ENCODE data around the gene TAF9. TPM values are rescaled to one million over a fixed set of nuclear protein-coding genes. Genes with fewer than 3 reads are reported as not detected.

The TAF9 gene, protein sequence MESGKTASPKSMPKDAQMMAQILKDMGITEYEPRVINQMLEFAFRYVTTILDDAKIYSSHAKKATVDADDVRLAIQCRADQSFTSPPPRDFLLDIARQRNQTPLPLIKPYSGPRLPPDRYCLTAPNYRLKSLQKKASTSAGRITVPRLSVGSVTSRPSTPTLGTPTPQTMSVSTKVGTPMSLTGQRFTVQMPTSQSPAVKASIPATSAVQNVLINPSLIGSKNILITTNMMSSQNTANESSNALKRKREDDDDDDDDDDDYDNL
- total RNA-seq = 35.7 TPM
- long read RNA-seq, transcript TAF9-201 (3 exons, 1,283 nt) = major isoform, 47 of 50 reads
- long read RNA-seq, partial matches to known transcripts = 0 of 50 reads
- long read RNA-seq, other reads (novel, unspliced or antisense) = 0 of 50 reads

DNA sequence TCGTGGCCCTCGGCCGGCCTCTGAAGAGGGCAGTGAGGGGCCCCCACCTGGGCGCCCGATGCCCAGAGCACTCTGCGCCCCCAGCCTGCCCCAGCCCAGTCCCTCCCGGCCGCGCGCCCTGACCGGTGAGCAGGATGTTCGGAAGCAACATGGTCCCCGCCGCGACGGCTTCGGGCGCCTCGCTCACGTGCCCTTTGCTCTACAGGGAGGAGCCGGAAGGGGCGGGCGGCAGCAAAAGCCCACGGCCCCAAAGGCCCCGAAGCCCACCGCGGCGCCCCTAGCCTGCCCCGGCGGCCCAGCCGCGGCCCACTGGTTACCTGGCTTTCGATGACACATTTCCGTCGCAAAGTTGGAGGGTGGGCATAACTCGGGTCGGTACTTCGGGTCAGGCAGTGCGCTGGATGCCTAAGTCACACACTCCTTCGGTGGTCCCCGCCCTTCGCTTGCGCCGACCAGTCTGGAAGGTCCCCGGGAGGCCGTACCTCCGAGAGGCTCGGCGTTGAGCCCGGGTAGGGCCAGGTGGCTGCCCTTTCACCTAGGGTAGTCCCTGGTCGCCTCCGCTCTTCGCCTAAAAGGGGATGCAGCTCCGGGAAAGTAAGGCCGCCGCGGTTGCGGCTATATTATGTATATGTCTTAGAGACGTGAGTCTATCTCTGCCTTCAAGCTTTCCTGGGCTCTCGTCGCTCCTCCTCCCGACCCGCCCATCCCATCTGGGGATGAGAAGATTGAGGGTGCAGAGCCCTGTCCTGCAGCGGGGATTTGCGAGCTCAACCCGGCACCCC, at the start of gene TAF9, which contains the start of the genes AK6 and RAD17:
TSS of gene TAF9 (minus strand) at position 181 of the 782 bp plus-strand sequence. CDS start 3,783 bp downstream, outside the sequence.
TSS of gene AK6 (minus strand) at position 181 of the 782 bp plus-strand sequence. CDS start at position 151, 30 bp downstream.
TSS of gene RAD17 (plus strand) at position 479 of the 782 bp plus-strand sequence. CDS start 2,391 bp downstream, outside the sequence.
- H3K9me3 ChIP-seq = no peaks in the 10 kb centered on the region
- ATAC-seq (peak; percentile 99), DNase-seq (peak; percentile 96)
- peaks cover 31% of the 10 kb centered on the region for H3K4me1 ChIP-seq
- intact Hi-C loops (cut with DNase I) = no loop called here
- peaks cover 33% of the 10 kb centered on the region for H3K36me3 ChIP-seq
- H3K27me3 ChIP-seq (ENCODE audit: low read depth) = no peaks in the 10 kb centered on the region
- H3K4me3 ChIP-seq = peak within 1 kb of the TSS; percentile 87
- TF ChIP-seq CTCF (IDR thresholded peaks at IDR 0.05) = no peak
- H3K27ac ChIP-seq = peak within 1 kb of the TSS; percentile 99

GRCh38 chr5:69418554-69418953, 49.2 kb upstream of the TAF9 start:
- Histone ChIP-seq H3K27ac (no peak overlapping the region), H3K4me3 (no peak overlapping the region), H3K9me3 (no peaks in the 10 kb centered on the region), H3K4me1 (peaks cover 9% of the 10 kb centered on the region), H3K27me3 (ENCODE audit: low read depth) (no peaks in the 10 kb centered on the region), H3K36me3 (peaks cover 7% of the 10 kb centered on the region)
- intact Hi-C loops (cut with DNase I) = no loop called here
- no peak for TF ChIP-seq CTCF (IDR thresholded peaks at IDR 0.05)
- ATAC-seq (no peak), DNase-seq (no peak)

- DNase-seq (no peak), ATAC-seq (no peak)
- Histone ChIP-seq H3K27ac (no peak overlapping the region), H3K4me3 (peak overlapping the region; percentile 77), H3K36me3 (peaks cover 23% of the 10 kb centered on the region), H3K4me1 (peaks cover 9% of the 10 kb centered on the region), H3K27me3 (ENCODE audit: low read depth) (no peaks in the 10 kb centered on the region), H3K9me3 (no peaks in the 10 kb centered on the region)
- no peak for TF ChIP-seq CTCF (IDR thresholded peaks at IDR 0.05)
- intact Hi-C loops (cut with DNase I) = no loop called here
These were observed 47.4 kb upstream of the TAF9 start for GRCh38 chr5:69416699-69417098.

DNA sequence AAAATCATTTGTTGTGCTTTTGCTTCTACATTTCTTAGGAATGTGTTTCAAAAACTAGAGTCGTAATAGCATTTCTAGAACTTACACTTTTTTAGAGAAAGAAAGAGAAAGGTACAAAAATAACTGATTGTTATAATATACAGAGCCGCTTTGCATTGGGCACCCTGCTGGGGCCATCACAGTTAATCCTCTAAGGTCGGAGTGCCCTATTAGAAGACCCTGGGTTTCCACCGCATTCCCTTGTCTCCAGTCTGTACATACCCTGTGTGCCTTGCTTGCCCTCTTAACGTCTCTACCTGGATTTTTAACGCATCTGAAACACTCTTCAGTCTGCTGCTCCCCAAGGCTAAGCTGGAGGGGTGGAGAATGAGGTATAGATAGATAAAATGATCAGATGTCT, 46.9 kb upstream of the TAF9 start:
- ATAC-seq (no peak), DNase-seq (no peak)
- intact Hi-C loops (cut with DNase I) = no loop called here
- TF ChIP-seq CTCF (IDR thresholded peaks at IDR 0.05) = no peak
- Histone ChIP-seq H3K4me3 (peak overlapping the region; percentile 77), H3K27me3 (ENCODE audit: low read depth) (no peaks in the 10 kb centered on the region), H3K36me3 (peaks cover 28% of the 10 kb centered on the region), H3K4me1 (peaks cover 9% of the 10 kb centered on the region), H3K27ac (peak overlapping the region; percentile 89), H3K9me3 (no peaks in the 10 kb centered on the region)

GRCh38 chr5:69415584-69415958, 46.3 kb upstream of the TAF9 start:
- intact Hi-C loops (cut with DNase I) = no loop called here
- peak overlapping the region; percentile 77 for H3K4me3 ChIP-seq
- H3K4me1 ChIP-seq = peaks cover 9% of the 10 kb centered on the region
- TF ChIP-seq CTCF (IDR thresholded peaks at IDR 0.05) = no peak
- H3K36me3 ChIP-seq = peaks cover 31% of the 10 kb centered on the region
- no peaks in the 10 kb centered on the region for H3K9me3 ChIP-seq
- H3K27ac ChIP-seq = peak overlapping the region; percentile 89
- ATAC-seq (peak; percentile 35 to 67), DNase-seq (no peak)
- no peaks in the 10 kb centered on the region for H3K27me3 ChIP-seq (ENCODE audit: low read depth)
